ENCODE data around the gene TEFM. TPM values are rescaled to one million over a fixed set of nuclear protein-coding genes. Genes with fewer than 3 reads are reported as not detected.

TEFM gene
- total RNA-seq, 1 donor from 2014 or later = 4.7 TPM

GRCh38 chr17:30922235-30923030, 16.4 kb upstream of the TEFM start:
- DNase-seq (ENCODE audit: low read depth) = no peak
- TF ChIP-seq CTCF (IDR thresholded peaks at IDR 0.05; ENCODE audit: insufficient read depth, low read length, severe bottlenecking) = no peak
- peaks cover 11% of the 10 kb centered on the region for H3K27me3 ChIP-seq (ENCODE audit: control insufficient read depth, insufficient read depth, low read length)
- H3K36me3 ChIP-seq (ENCODE audit: control insufficient read depth, insufficient read depth, low read length) = no peaks in the 10 kb centered on the region
- peak overlapping the region; percentile 43 for H3K4me3 ChIP-seq (ENCODE audit: low read depth, low read length)
- FAIRE-seq = no peak

DNA sequence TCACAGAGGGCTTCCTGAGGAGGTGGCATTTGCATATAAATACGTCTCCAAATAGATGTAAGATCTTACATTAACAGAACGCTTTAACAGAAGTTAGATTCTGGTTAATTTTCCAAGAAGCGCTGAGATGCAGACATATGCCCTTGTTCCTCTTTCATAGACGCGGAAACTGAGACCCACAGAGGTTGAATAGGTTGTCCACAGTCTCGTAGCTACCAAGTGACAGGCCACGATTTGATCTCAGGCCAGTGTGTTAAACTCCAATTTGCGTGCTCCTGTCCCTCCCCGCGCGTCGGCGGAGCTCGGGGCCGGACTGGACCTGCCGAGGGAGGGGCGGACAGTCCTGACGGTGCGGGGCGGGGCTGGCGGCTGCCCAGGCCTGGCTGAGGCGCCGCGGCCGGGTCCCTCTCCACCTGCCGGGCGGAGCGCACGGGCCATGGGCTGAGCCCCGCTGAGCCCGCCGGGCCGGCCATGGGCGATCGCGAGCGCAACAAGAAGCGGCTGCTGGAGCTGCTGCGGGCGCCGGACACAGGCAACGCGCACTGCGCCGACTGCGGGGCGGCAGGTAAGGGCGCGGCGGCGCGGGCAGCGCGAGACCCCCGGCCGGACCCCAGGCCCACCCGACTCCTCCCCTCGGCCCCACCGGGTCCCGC, 15.6 kb upstream of the TEFM start, which contains the start of gene ADAP2:
Gene ADAP2, plus strand, starts transcription at position 402 of the 653 bp plus-strand sequence. Its CDS starts 70 bp downstream, at position 472.
- no peak for TF ChIP-seq CTCF (IDR thresholded peaks at IDR 0.05; ENCODE audit: insufficient read depth, low read length, severe bottlenecking)
- DNase-seq (ENCODE audit: low read depth) (peak; percentile 13), FAIRE-seq (no peak)
- peak within 1 kb of the TSS; percentile 43 for H3K4me3 ChIP-seq (ENCODE audit: low read depth, low read length)
- peaks cover 11% of the 10 kb centered on the region for H3K27me3 ChIP-seq (ENCODE audit: control insufficient read depth, insufficient read depth, low read length)
- no peaks in the 10 kb centered on the region for H3K36me3 ChIP-seq (ENCODE audit: control insufficient read depth, insufficient read depth, low read length)

DNA sequence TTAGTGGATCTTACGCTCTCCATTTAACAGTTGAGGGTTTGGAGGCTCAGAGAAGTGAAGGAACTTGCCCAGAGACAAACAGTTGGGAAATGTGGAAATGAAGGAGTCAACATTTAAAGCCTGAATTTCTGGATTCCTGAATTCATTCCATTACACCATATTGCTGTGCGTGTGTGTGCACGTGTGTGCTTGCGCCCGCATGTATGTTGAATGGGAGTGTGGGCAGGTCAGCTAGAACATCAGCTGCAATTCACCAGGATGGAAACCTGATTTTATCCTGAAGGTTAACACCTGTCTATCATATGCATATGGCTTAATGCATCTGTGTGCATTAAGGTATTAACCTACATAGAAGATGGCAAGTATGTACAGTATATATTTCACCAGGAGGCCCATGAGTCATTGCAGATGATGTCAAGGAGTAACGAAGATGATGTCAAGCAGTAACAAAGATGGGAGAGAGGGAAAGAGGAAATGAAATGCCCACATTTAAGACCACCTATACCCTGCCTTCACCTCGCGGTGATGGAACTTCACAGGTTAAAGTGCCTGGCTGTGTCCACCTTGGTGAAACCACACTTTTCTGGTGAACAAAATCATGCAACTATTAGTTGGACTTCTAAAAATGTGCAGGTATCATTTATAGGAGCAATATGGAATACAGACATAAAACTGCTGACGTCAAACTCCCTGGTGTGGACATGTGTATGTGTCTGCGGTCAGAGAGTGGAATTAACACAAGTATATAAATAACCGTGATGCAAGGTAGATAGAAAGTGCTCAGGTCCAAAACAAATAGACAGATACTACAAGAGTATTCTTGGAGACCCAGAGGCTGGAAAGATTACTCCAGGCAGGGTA, 14.9 kb upstream of the TEFM start:
- Histone ChIP-seq H3K36me3 (ENCODE audit: control insufficient read depth, insufficient read depth, low read length) (no peaks in the 10 kb centered on the region), H3K4me3 (ENCODE audit: low read depth, low read length) (no peak overlapping the region), H3K27me3 (ENCODE audit: control insufficient read depth, insufficient read depth, low read length) (peaks cover 11% of the 10 kb centered on the region)
- peak; percentile 64 for FAIRE-seq
- no peak for TF ChIP-seq CTCF (IDR thresholded peaks at IDR 0.05; ENCODE audit: insufficient read depth, low read length, severe bottlenecking)
- peak; percentile 72 for DNase-seq (ENCODE audit: low read depth)

- DNase-seq (ENCODE audit: low read depth) = no peak
- H3K4me3 ChIP-seq (ENCODE audit: low read depth, low read length) = no peak overlapping the region
- no peaks in the 10 kb centered on the region for H3K36me3 ChIP-seq (ENCODE audit: control insufficient read depth, insufficient read depth, low read length)
- FAIRE-seq = no peak
- H3K27me3 ChIP-seq (ENCODE audit: control insufficient read depth, insufficient read depth, low read length) = peaks cover 11% of the 10 kb centered on the region
- TF ChIP-seq CTCF (IDR thresholded peaks at IDR 0.05; ENCODE audit: insufficient read depth, low read length, severe bottlenecking) = no peak
Observed at GRCh38 chr17:30920282-30920681, 14.2 kb upstream of the TEFM start.

- TF ChIP-seq CTCF (IDR thresholded peaks at IDR 0.05; ENCODE audit: insufficient read depth, low read length, severe bottlenecking) = no peak
- no peak overlapping the region for H3K4me3 ChIP-seq (ENCODE audit: low read depth, low read length)
- no peaks in the 10 kb centered on the region for H3K36me3 ChIP-seq (ENCODE audit: control insufficient read depth, insufficient read depth, low read length)
- H3K27me3 ChIP-seq (ENCODE audit: control insufficient read depth, insufficient read depth, low read length) = no peaks in the 10 kb centered on the region
- FAIRE-seq (no peak), DNase-seq (ENCODE audit: low read depth) (no peak)
Observed at GRCh38 chr17:30917050-30917449, 11.0 kb upstream of the TEFM start.
